B cell (primary cell): ENCODE results near the gene C19orf85. TPM values are rescaled to one million over a fixed set of nuclear protein-coding genes. Genes with fewer than 3 reads are reported as not detected.
A peak's percentile ranks its signal among the peaks of the same experiment; 100 is the strongest.

Experiments
- ATAC-seq: fragments of 200-7000 bp; cut with Tn5 transposase; one replicate; pipeline ENCODE4 v1.10.0; 2021; ENCODE audit warnings: low read depth, mild to moderate bottlenecking, moderate number of reproducible peaks, moderate library complexity
- CTCF ChIA-PET: fragments of 350-600 bp; sonication (Branson Sonifier 250); formaldehyde crosslinking; loops from one replicate; lab custom pipeline; 2021; ENCODE audit warnings: antibody characterized with exemption, inconsistent platforms; lab: Charles Lee
- POLR2A ChIA-PET: fragments of 350-600 bp; sonication (Branson Sonifier 250); formaldehyde crosslinking; loops from one replicate; lab custom pipeline; 2021; ENCODE audit warnings: antibody characterized with exemption; lab: Charles Lee
- DNase-seq: peaks from one replicate; pipeline ENCODE4 v3.0.0; 2013
- H2AFZ ChIP-seq: 2 replicates; pipeline ENCODE4 v1.6.1; 2012; ENCODE audit warnings: mild to moderate bottlenecking, low read depth, low read length; ENCODE audit not compliant: insufficient read depth, poor library complexity, severe bottlenecking
- H3K27ac ChIP-seq, 2 donors: 1 replicate in 1 of 2; 2 replicates in 1 of 2; pipeline ENCODE4 v1.5.1; 2012 to 2013; ENCODE audit warnings: low read length in 2 of 2, mild to moderate bottlenecking in 2 of 2, moderate library complexity in 1 of 2
- H3K27me3 ChIP-seq, 4 experiments: fragments of 200-600 bp in 1 of 4; sonication (generic) in 1 of 4; replicated peaks in 1 of 4; 1 replicate in 2 of 4; 2 replicates in 2 of 4; pipeline versions ENCODE4 v1.6.1 to v1.7.0; 2013 to 2016; ENCODE audit warnings: low read length in 3 of 4, mild to moderate bottlenecking in 2 of 4, mixed read lengths in 1 of 4, moderate library complexity in 1 of 4; ENCODE audit not compliant: insufficient read depth in 4 of 4, control insufficient read depth in 3 of 4; ENCODE audit errors: control extremely low read depth in 1 of 4
- H3K36me3 ChIP-seq, 2 experiments: replicated peaks in 1 of 2; 1 replicate in 1 of 2; 2 replicates in 1 of 2; pipeline versions ENCODE4 v1.6.1 to v1.7.1; 2013; ENCODE audit warnings: low read length in 1 of 2; ENCODE audit not compliant: insufficient read depth in 2 of 2, control insufficient read depth in 1 of 2; ENCODE audit errors: control extremely low read depth in 1 of 2, extremely low read depth in 1 of 2
- H3K4me1 ChIP-seq, 2 donors: fragments of 200-600 bp in 1 of 2; sonication (generic) in 1 of 2; 1 replicate in 1 of 2; 2 replicates in 1 of 2; pipeline versions ENCODE4 v1.5.1 to v1.6.1; 2013 to 2017; ENCODE audit warnings: low read length in 2 of 2; ENCODE audit not compliant: control insufficient read depth in 2 of 2, insufficient read depth in 2 of 2
- H3K4me2 ChIP-seq: replicated peaks from 2 replicates; pipeline ENCODE3; 2012; ENCODE audit warnings: mild to moderate bottlenecking, low read depth, low read length; ENCODE audit not compliant: poor library complexity, severe bottlenecking
- H3K4me3 ChIP-seq, 5 experiments: fragments of 200-600 bp in 1 of 5; sonication (generic) in 1 of 5; 1 replicate in 3 of 5; 2 replicates in 2 of 5; pipeline versions ENCODE4 v1.5.1 to v1.7.0; 2011 to 2016; ENCODE audit warnings: low read length in 4 of 5, mild to moderate bottlenecking in 4 of 5, low read depth in 2 of 5, control low read depth in 1 of 5, moderate library complexity in 1 of 5; ENCODE audit not compliant: insufficient read depth in 1 of 5; ENCODE audit errors: control extremely low read depth in 1 of 5, extremely low read depth in 1 of 5
- H3K79me2 ChIP-seq: fragments of 200-600 bp; sonication (generic); one replicate; pipeline ENCODE4 v1.6.0; 2016; ENCODE audit warnings: low read length; ENCODE audit not compliant: control insufficient read depth, insufficient read depth
- H3K9ac ChIP-seq: fragments of 200-600 bp; sonication (generic); 2 replicates; pipeline ENCODE4 v1.6.1; 2017; ENCODE audit warnings: mild to moderate bottlenecking, low read length, moderate library complexity
- H3K9me3 ChIP-seq, 3 donors: one replicate each; pipeline versions ENCODE4 v1.6.1 to v1.7.1; 2013; ENCODE audit warnings: low read length in 2 of 3; ENCODE audit not compliant: control insufficient read depth in 2 of 3, insufficient read depth in 1 of 3; ENCODE audit errors: control extremely low read depth in 1 of 3
- H4K20me1 ChIP-seq: 2 replicates; pipeline ENCODE4 v1.6.0; 2012; ENCODE audit warnings: mild to moderate bottlenecking, low read length; ENCODE audit not compliant: insufficient read depth, control insufficient read depth, poor library complexity, severe bottlenecking
- H3K27ac Mint-ChIP-seq: one replicate; pipeline ENCODE4 v1.8.0; 2021; ENCODE audit warnings: mixed read lengths
- H3K27me3 Mint-ChIP-seq: one replicate; pipeline ENCODE4 v1.8.0; 2021; ENCODE audit warnings: mixed read lengths
- H3K4me1 Mint-ChIP-seq: one replicate; pipeline ENCODE4 v1.8.0; 2021; ENCODE audit warnings: mixed read lengths
- H3K4me3 Mint-ChIP-seq: one replicate; pipeline ENCODE4 v1.8.0; 2021; ENCODE audit warnings: mixed read lengths
- H3K9me3 Mint-ChIP-seq: one replicate; pipeline ENCODE4 v1.8.0; 2022; ENCODE audit warnings: mixed read lengths; ENCODE audit not compliant: insufficient read depth
- EZH2 ChIP-seq: IDR thresholded peaks from 2 replicates; pipeline ENCODE4 v1.6.1; 2012; ENCODE audit warnings: borderline replicate concordance, low read depth, mild to moderate bottlenecking, moderate library complexity, low read length; ENCODE audit not compliant: insufficient read depth, poor library complexity, severe bottlenecking
- WGBS: methylation state at CpG from one replicate; pipeline ENCODE4 v1.1.5; 2013; ENCODE audit warnings: missing lambda C conversion rate; ENCODE audit not compliant: insufficient coverage; 5-methylcytosine and 5-hydroxymethylcytosine counted together
- intact Hi-C: fragments of 100-400 bp; cut with micrococcal nuclease; formaldehyde crosslinking; loops from one replicate; pipeline ENCODE4 v1.10.0; 2022
- polyA plus RNA-seq: library from polyadenylated mRNA; depleted of rRNA; stranded (reverse); fragments of >200 nt; gene quantifications from 2 replicates; pipeline ENCODE4 v1.2.3, GENCODE V29; 2012
- total RNA-seq, 2 donors: library from RNA; stranded (reverse); fragments of 120-200 nt in 1 of 2; gene quantifications; 1 replicate in 1 of 2; 2 replicates in 1 of 2; pipeline versions ENCODE4 v1.2.3 to v1.2.4, GENCODE V29; 2013 to 2022
- TF ChIP-seq, protein P1 (sequence below): fragments of 200-600 bp; IDR thresholded peaks from one replicate; pipeline ENCODE4 v1.8.0; 2022; ENCODE audit warnings: antibody characterized with exemption, mild to moderate bottlenecking

The C19orf85 gene
- total and polyA plus RNA-seq, 2 donors (not counting 1 experiment from before 2014, with no cell fraction given), result not detected

- H3K9me3 ChIP-seq, result peaks cover 0 to 6% (median 0%) of the 10 kb centered on the region in 3 donors
- intact Hi-C loops, result no loop called here
- H3K36me3 ChIP-seq, result peaks cover 0 to 2% of the 10 kb centered on the region in 2 experiments
- 90% methylated on average over 10 of the region's 16 CpGs for WGBS
- no peak overlapping the region for H2AFZ ChIP-seq
- peaks cover 9% of the 10 kb centered on the region for H3K27me3 Mint-ChIP-seq
- no peak overlapping the region for H3K4me3 Mint-ChIP-seq
- no peaks in the 10 kb centered on the region for H4K20me1 ChIP-seq
- peaks cover 12 to 14% of the 10 kb centered on the region in 2 donors for H3K4me1 ChIP-seq
- H3K9me3 Mint-ChIP-seq, result no peaks in the 10 kb centered on the region
- H3K4me3 ChIP-seq, result no peak overlapping the region
- ATAC-seq (no peak), DNase-seq (no peak)
- H3K27ac ChIP-seq, result no peak overlapping the region
- ChIA-PET POLR2A (no interaction called here), CTCF (interaction anchor here (1.0 to 2.6 kb wide), 3 partner anchors 10 to 316 kb away, joined by 3 to 11 read pairs (median 4); no protein-coding TSS in a partner anchor)
- H3K79me2 ChIP-seq, result no peaks in the 10 kb centered on the region
- no peak overlapping the region for H3K27ac Mint-ChIP-seq
- TF ChIP-seq, protein P1, sequence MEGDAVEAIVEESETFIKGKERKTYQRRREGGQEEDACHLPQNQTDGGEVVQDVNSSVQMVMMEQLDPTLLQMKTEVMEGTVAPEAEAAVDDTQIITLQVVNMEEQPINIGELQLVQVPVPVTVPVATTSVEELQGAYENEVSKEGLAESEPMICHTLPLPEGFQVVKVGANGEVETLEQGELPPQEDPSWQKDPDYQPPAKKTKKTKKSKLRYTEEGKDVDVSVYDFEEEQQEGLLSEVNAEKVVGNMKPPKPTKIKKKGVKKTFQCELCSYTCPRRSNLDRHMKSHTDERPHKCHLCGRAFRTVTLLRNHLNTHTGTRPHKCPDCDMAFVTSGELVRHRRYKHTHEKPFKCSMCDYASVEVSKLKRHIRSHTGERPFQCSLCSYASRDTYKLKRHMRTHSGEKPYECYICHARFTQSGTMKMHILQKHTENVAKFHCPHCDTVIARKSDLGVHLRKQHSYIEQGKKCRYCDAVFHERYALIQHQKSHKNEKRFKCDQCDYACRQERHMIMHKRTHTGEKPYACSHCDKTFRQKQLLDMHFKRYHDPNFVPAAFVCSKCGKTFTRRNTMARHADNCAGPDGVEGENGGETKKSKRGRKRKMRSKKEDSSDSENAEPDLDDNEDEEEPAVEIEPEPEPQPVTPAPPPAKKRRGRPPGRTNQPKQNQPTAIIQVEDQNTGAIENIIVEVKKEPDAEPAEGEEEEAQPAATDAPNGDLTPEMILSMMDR, result no peak
- TF ChIP-seq EZH2, result no peak
- H3K9ac ChIP-seq, result no peak overlapping the region
- H3K27me3 ChIP-seq, result peaks cover 0 to 6% (median 0%) of the 10 kb centered on the region in 4 experiments
- H3K4me1 Mint-ChIP-seq, result peaks cover 22% of the 10 kb centered on the region
- H3K4me2 ChIP-seq, result no peak overlapping the region
Observed at GRCh38 chr19:55457683-55458457, 6.7 kb downstream of the C19orf85 start.

DNA sequence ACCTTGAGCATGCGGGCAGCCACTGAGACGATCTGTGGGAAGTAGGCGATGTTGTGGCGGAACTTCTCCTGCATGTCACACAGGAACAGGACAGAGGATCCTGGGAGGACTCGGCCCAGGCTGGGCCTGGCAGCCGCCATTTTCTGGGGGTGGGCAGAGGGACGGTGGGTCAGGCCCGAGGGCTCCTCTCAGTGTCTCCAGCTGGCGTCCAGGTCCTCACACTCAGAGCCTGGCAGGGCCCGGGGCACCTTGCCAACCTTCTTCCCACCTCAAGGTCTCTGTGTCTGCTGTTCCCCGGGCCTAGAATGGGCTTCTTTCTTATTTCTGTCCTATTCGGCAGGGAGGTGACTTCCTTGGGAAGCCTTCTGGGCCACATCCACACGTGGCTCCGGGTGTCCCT lies 8.2 kb downstream of the C19orf85 start:
- peaks cover 0 to 15% (median 0%) of the 10 kb centered on the region in 3 donors for H3K9me3 ChIP-seq
- no peak overlapping the region for H3K27ac ChIP-seq
- peak overlapping the region; percentile 15 for H3K27ac Mint-ChIP-seq
- POLR2A ChIA-PET, result no interaction called here
- no peak overlapping the region for H3K9ac ChIP-seq
- peaks cover 13% of the 10 kb centered on the region for H3K27me3 Mint-ChIP-seq
- no peak overlapping the region for H3K4me3 Mint-ChIP-seq
- CTCF ChIA-PET, result no interaction called here
- intact Hi-C loops, result no loop called here
- WGBS, result 94% methylated on average over 13 of the region's 14 CpGs
- H3K4me2 ChIP-seq, result no peak overlapping the region
- H3K4me3 ChIP-seq, result no peak overlapping the region
- H3K27me3 ChIP-seq, result peaks cover 0 to 20% (median 7%) of the 10 kb centered on the region in 4 experiments
- no peaks in the 10 kb centered on the region for H3K9me3 Mint-ChIP-seq
- peaks cover 0 to 2% of the 10 kb centered on the region in 2 experiments for H3K36me3 ChIP-seq
- no peaks in the 10 kb centered on the region for H3K79me2 ChIP-seq
- H3K4me1 Mint-ChIP-seq, result peaks cover 20% of the 10 kb centered on the region
- TF ChIP-seq EZH2, result no peak
- TF ChIP-seq, protein P1, result no peak
- H3K4me1 ChIP-seq, result peaks cover 19 to 22% of the 10 kb centered on the region in 2 donors
- ATAC-seq (no peak), DNase-seq (no peak)
- no peaks in the 10 kb centered on the region for H4K20me1 ChIP-seq
- H2AFZ ChIP-seq, result no peak overlapping the region
